A549 (cell line): ENCODE results near the gene CSNK1D.

ENCODE experiments used
- CBX2 ChIP-seq: fragments of 200-600 bp; sonication (generic); IDR thresholded peaks from 2 replicates; pipeline ENCODE4 v1.6.1; 2016; ENCODE audit warnings: low read depth, mild to moderate bottlenecking, borderline replicate concordance
- CEBPB ChIP-seq, 2 experiments: fragments of >200 bp in 1 of 2; sonication (Bioruptor Twin) in 1 of 2; formaldehyde crosslinking in 1 of 2; IDR thresholded peaks; 2 replicates each; pipeline ENCODE4 v1.6.1; 2012 to 2016
- CHD2 ChIP-seq: fragments of 150-350 bp; IDR thresholded peaks from 2 replicates; pipeline ENCODE4 v1.6.1; 2014; ENCODE audit warnings: low read length; ENCODE audit not compliant: partially characterized antibody
- CHD4 ChIP-seq: fragments of 200-600 bp; sonication (generic); IDR thresholded peaks from 2 replicates; pipeline ENCODE4 v1.6.1; 2016; ENCODE audit warnings: antibody characterized with exemption, mild to moderate bottlenecking, borderline replicate concordance
- CTCF ChIP-seq: fragments of >200 bp; sonication (Bioruptor Twin); formaldehyde crosslinking; IDR thresholded peaks from 3 replicates; pipeline ENCODE4 v1.5.1; 2016
- EP300 ChIP-seq, 2 experiments: fragments of >200 bp; sonication (Bioruptor Twin); formaldehyde crosslinking; IDR thresholded peaks; 2 replicates in 1 of 2; 3 replicates in 1 of 2; pipeline ENCODE4 v1.6.1; 2016 to 2017
- JUN ChIP-seq, 2 experiments: fragments of >200 bp; sonication (Bioruptor Twin); formaldehyde crosslinking; IDR thresholded peaks; 2 replicates in 1 of 2; 3 replicates in 1 of 2; pipeline ENCODE4 v1.6.1; 2016 to 2017
- MAFK ChIP-seq: fragments of 450-650 bp; IDR thresholded peaks from 2 replicates; pipeline ENCODE4 v1.6.1; 2014; ENCODE audit not compliant: partially characterized antibody
- MAZ ChIP-seq: fragments of 150-350 bp; IDR thresholded peaks from 2 replicates; pipeline ENCODE4 v1.6.1; 2014; ENCODE audit warnings: antibody characterized with exemption, low read depth, low read length, borderline replicate concordance
- MYC ChIP-seq: IDR thresholded peaks from 2 replicates; pipeline ENCODE4 v1.6.1; 2012; ENCODE audit warnings: mild to moderate bottlenecking, inconsistent platforms, low read length, improper control_type of control experiment, borderline replicate concordance
- POLR2A ChIP-seq: IDR thresholded peaks from 2 replicates; pipeline ENCODE4 v1.6.1; 2012; ENCODE audit warnings: mild to moderate bottlenecking, low read length
- RAD21 ChIP-seq, 2 experiments: fragments of >200 bp in 1 of 2; sonication (Bioruptor Twin) in 1 of 2; formaldehyde crosslinking in 1 of 2; IDR thresholded peaks in 1 of 2; conservative IDR thresholded peaks in 1 of 2; 2 replicates in 1 of 2; 3 replicates in 1 of 2; pipeline ENCODE4 v1.6.1; 2012 to 2018; ENCODE audit warnings: inconsistent platforms in 1 of 2
- REST ChIP-seq: fragments of 200-600 bp; sonication (generic); IDR thresholded peaks from 2 replicates; pipeline ENCODE4 v1.6.1; 2016; ENCODE audit warnings: antibody characterized with exemption, mild to moderate bottlenecking, moderate library complexity

GRCh38 chr17:82195675-82196672 lies 77.5 kb downstream of the CSNK1D start:
- TF ChIP-seq MAZ (no peak), POLR2A (no peak), EP300 (IDR thresholded peaks at IDR 0.05) (no peak), CTCF (no peak), CHD2 (no peak), MAFK (no peak), MYC (no peak), JUN (IDR thresholded peaks at IDR 0.05) (no peak), RAD21 (conservative IDR thresholded peaks at IDR 0.05 in 1 of 2, IDR thresholded peaks at IDR 0.05 in 1 of 2) (no peak), CEBPB (IDR thresholded peaks at IDR 0.05) (no peak), REST (no peak), CBX2 (no peak), CHD4 (no peak)
